LNCaP clone FGC (cell line): ENCODE results near the gene ANAPC16.
"Not testable (repeated sequence)": the region's sequence is repeated elsewhere in the genome, so short reads cannot be mapped to it uniquely, and the experiment has no call there.

Source experiments
- DNase-seq: peaks from one replicate; pipeline ENCODE4 v3.0.0-alpha.2; 2011; ENCODE audit warnings: low read depth
- H3K4me3 ChIP-seq: 2 replicates; pipeline ENCODE4 v1.5.1; 2011; ENCODE audit warnings: mild to moderate bottlenecking, low read depth, low read length, control low read depth
- CTCF ChIP-seq: IDR thresholded peaks from 2 replicates; pipeline ENCODE4 v1.5.1; 2012; ENCODE audit warnings: mild to moderate bottlenecking; ENCODE audit not compliant: control insufficient read depth, insufficient read depth; ENCODE audit errors: extremely low read depth

Gene ANAPC16

GRCh38 chr10:72206511-72207229 is 9.1 kb upstream of the ANAPC16 start:
- DNase-seq: no peak
- no peak overlapping the region for H3K4me3 ChIP-seq
- TF ChIP-seq CTCF: no peak

GRCh38 chr10:72208526-72208925 is 7.3 kb upstream of the ANAPC16 start:
- not testable (repeated sequence) for DNase-seq, H3K4me3 ChIP-seq

- not testable (repeated sequence) for H3K4me3 ChIP-seq, DNase-seq
These were observed 4.4 kb upstream of the ANAPC16 start for GRCh38 chr10:72211381-72211780.

- not testable (repeated sequence) for DNase-seq, H3K4me3 ChIP-seq
These were observed 4.0 kb upstream of the ANAPC16 start for GRCh38 chr10:72211832-72212231.

GRCh38 chr10:72218325-72218724 is 2.5 kb downstream of the ANAPC16 start:
- H3K4me3 ChIP-seq: no peak overlapping the region
- TF ChIP-seq CTCF: no peak
- DNase-seq: no peak

GRCh38 chr10:72218726-72219125 is 2.9 kb downstream of the ANAPC16 start:
- no peak for DNase-seq
- TF ChIP-seq CTCF: no peak
- no peak overlapping the region for H3K4me3 ChIP-seq

GRCh38 chr10:72219235-72219814 is 3.5 kb downstream of the ANAPC16 start:
- DNase-seq: no peak
- H3K4me3 ChIP-seq: no peak overlapping the region
- TF ChIP-seq CTCF: no peak

GRCh38 chr10:72220637-72221036 is 4.8 kb downstream of the ANAPC16 start:
- H3K4me3 ChIP-seq: no peak overlapping the region
- TF ChIP-seq CTCF: no peak
- DNase-seq: no peak
